Muscle of leg (tissue), 11 donors: ENCODE measurements around the gene ZNF622. TPM values are rescaled to one million over a fixed set of nuclear protein-coding genes. Genes with fewer than 3 reads are reported as not detected.
"Not testable (repeated sequence)": the region's sequence is repeated elsewhere in the genome, so short reads cannot be mapped to it uniquely, and the experiment has no call there.

Source experiments
- DNase-seq: peaks from one replicate; pipeline ENCODE4 v3.0.0; 2013
- H3K27ac ChIP-seq: one replicate; pipeline ENCODE4 v1.5.1; 2013; ENCODE audit warnings: mild to moderate bottlenecking, low read length, control low read depth
- H3K27me3 ChIP-seq: one replicate; pipeline ENCODE4 v1.6.1; 2013; ENCODE audit warnings: low read length; ENCODE audit not compliant: control insufficient read depth, insufficient read depth
- H3K36me3 ChIP-seq: one replicate; pipeline ENCODE4 v1.6.1; 2013; ENCODE audit warnings: low read length; ENCODE audit not compliant: control insufficient read depth, insufficient read depth
- H3K4me1 ChIP-seq: one replicate; pipeline ENCODE4 v1.6.1; 2013; ENCODE audit warnings: low read length; ENCODE audit not compliant: control insufficient read depth, insufficient read depth
- H3K4me3 ChIP-seq: one replicate; pipeline ENCODE4 v1.5.1; 2013; ENCODE audit warnings: low read length, control low read depth
- H3K9me3 ChIP-seq: replicated peaks from 2 replicates; pipeline ENCODE4 v1.6.1; 2013; ENCODE audit warnings: low read depth, low read length; ENCODE audit not compliant: control insufficient read depth
- WGBS: methylation state at CpG from one replicate; pipeline ENCODE4 v1.1.5; 2013; ENCODE audit warnings: missing lambda C conversion rate; ENCODE audit not compliant: insufficient coverage; 5-methylcytosine and 5-hydroxymethylcytosine counted together
- polyA plus RNA-seq, 8 donors: library from polyadenylated mRNA; unstranded; fragments of 120-200 nt; gene quantifications; one replicate each; pipeline versions ENCODE4 v1.2.1 to v1.2.3, GENCODE V29; 2013; ENCODE audit warnings: inconsistent platforms in 1 of 8, low replicate concordance in 1 of 8; ENCODE audit not compliant: insufficient read length in 8 of 8, insufficient read depth in 1 of 8
- total RNA-seq: library from RNA; stranded (reverse); fragments of 120-200 nt; gene quantifications from one replicate; pipeline ENCODE4 v1.2.4, GENCODE V29; 2013

ZNF622 gene
- total and polyA plus RNA-seq, 9 donors: 20.8 to 23.1 (median 22.0) TPM

- H3K27ac ChIP-seq, H3K4me3 ChIP-seq, H3K4me1 ChIP-seq, DNase-seq, H3K9me3 ChIP-seq, H3K36me3 ChIP-seq, H3K27me3 ChIP-seq: not testable (repeated sequence)
- WGBS: 89% methylated on average over 19 of the region's 28 CpGs
Observed at GRCh38 chr5:16436065-16436682, 29.4 kb downstream of the ZNF622 start.

GRCh38 chr5:16431490-16431889, 34.1 kb downstream of the ZNF622 start:
- H3K36me3 ChIP-seq: no peaks in the 10 kb centered on the region
- H3K4me1 ChIP-seq: no peaks in the 10 kb centered on the region
- no peak for DNase-seq
- H3K4me3 ChIP-seq: no peak overlapping the region
- no peak overlapping the region for H3K27ac ChIP-seq
- peaks cover 3% of the 10 kb centered on the region for H3K27me3 ChIP-seq
- no CpG with 5 or more reads among the region's 2 CpGs for WGBS
- H3K9me3 ChIP-seq: no peaks in the 10 kb centered on the region

GRCh38 chr5:16430349-16431089, 35.1 kb downstream of the ZNF622 start:
- Histone ChIP-seq H3K4me1 (no peaks in the 10 kb centered on the region), H3K36me3 (no peaks in the 10 kb centered on the region), H3K27ac (no peak overlapping the region), H3K9me3 (no peaks in the 10 kb centered on the region), H3K27me3 (peaks cover 3% of the 10 kb centered on the region), H3K4me3 (no peak overlapping the region)
- no CpG with 5 or more reads among the region's 7 CpGs for WGBS
- DNase-seq: no peak

- Histone ChIP-seq H3K4me3 (no peak overlapping the region), H3K27me3 (peaks cover 3% of the 10 kb centered on the region), H3K27ac (no peak overlapping the region), H3K9me3 (no peaks in the 10 kb centered on the region), H3K4me1 (no peaks in the 10 kb centered on the region), H3K36me3 (no peaks in the 10 kb centered on the region)
- WGBS: 72% methylated on average over 2 of the region's 4 CpGs
- no peak for DNase-seq
Observed at GRCh38 chr5:16428359-16428758, 37.2 kb downstream of the ZNF622 start.

GRCh38 chr5:16427587-16427986, 38.0 kb downstream of the ZNF622 start:
- H3K4me3 ChIP-seq: no peak overlapping the region
- no peaks in the 10 kb centered on the region for H3K4me1 ChIP-seq
- WGBS: 30% methylated on average over 10 of the region's 11 CpGs
- no peaks in the 10 kb centered on the region for H3K36me3 ChIP-seq
- H3K27me3 ChIP-seq: peaks cover 3% of the 10 kb centered on the region
- no peak for DNase-seq
- H3K9me3 ChIP-seq: no peaks in the 10 kb centered on the region
- H3K27ac ChIP-seq: no peak overlapping the region

GRCh38 chr5:16418471-16418922, 47.1 kb downstream of the ZNF622 start:
- DNase-seq: no peak
- WGBS: 68% methylated on average over 4 of the region's 4 CpGs
- H3K4me3 ChIP-seq: no peak overlapping the region
- H3K4me1 ChIP-seq: no peaks in the 10 kb centered on the region
- no peak overlapping the region for H3K27ac ChIP-seq
- H3K27me3 ChIP-seq: no peaks in the 10 kb centered on the region
- no peaks in the 10 kb centered on the region for H3K36me3 ChIP-seq
- H3K9me3 ChIP-seq: no peaks in the 10 kb centered on the region

- H3K9me3 ChIP-seq: no peaks in the 10 kb centered on the region
- H3K27ac ChIP-seq: no peak overlapping the region
- H3K4me1 ChIP-seq: no peaks in the 10 kb centered on the region
- H3K4me3 ChIP-seq: no peak overlapping the region
- 79% methylated on average over 4 of the region's 6 CpGs for WGBS
- no peaks in the 10 kb centered on the region for H3K36me3 ChIP-seq
- no peak for DNase-seq
- H3K27me3 ChIP-seq: no peaks in the 10 kb centered on the region
Observed at GRCh38 chr5:16417398-16418074, 48.1 kb downstream of the ZNF622 start.

GRCh38 chr5:16414861-16415260, 50.7 kb downstream of the ZNF622 start:
- DNase-seq: no peak
- Histone ChIP-seq H3K36me3 (no peaks in the 10 kb centered on the region), H3K9me3 (no peaks in the 10 kb centered on the region), H3K4me1 (no peaks in the 10 kb centered on the region), H3K27me3 (no peaks in the 10 kb centered on the region), H3K4me3 (no peak overlapping the region), H3K27ac (no peak overlapping the region)
- 88% methylated on average over 2 of the region's 2 CpGs for WGBS

GRCh38 chr5:16413166-16413860, 52.3 kb downstream of the ZNF622 start:
- Histone ChIP-seq H3K27me3 (no peaks in the 10 kb centered on the region), H3K9me3 (no peaks in the 10 kb centered on the region), H3K27ac (no peak overlapping the region), H3K4me3 (no peak overlapping the region), H3K36me3 (no peaks in the 10 kb centered on the region), H3K4me1 (no peaks in the 10 kb centered on the region)
- no CpG with 5 or more reads among the region's 1 CpG for WGBS
- no peak for DNase-seq

GRCh38 chr5:16412556-16412955, 53.0 kb downstream of the ZNF622 start:
- Histone ChIP-seq H3K27me3 (no peaks in the 10 kb centered on the region), H3K4me3 (no peak overlapping the region), H3K4me1 (no peaks in the 10 kb centered on the region), H3K9me3 (no peaks in the 10 kb centered on the region), H3K36me3 (no peaks in the 10 kb centered on the region), H3K27ac (no peak overlapping the region)
- DNase-seq: no peak
